22Rv1 (cell line): Measurements from ENCODE around the gene DHRS9.

ENCODE experiments used
- CTCF ChIP-seq: fragments of 450-650 bp; IDR thresholded peaks from 2 replicates; pipeline ENCODE4 v1.5.1; 2017; ENCODE audit warnings: mild to moderate bottlenecking
- ZFX ChIP-seq: fragments of 450-650 bp; IDR thresholded peaks from 2 replicates; pipeline ENCODE4 v1.6.1; 2017; ENCODE audit warnings: antibody characterized with exemption, borderline replicate concordance

- TF ChIP-seq CTCF (no peak), ZFX (no peak)
Measured at GRCh38 chr2:169139145-169139544, 69.8 kb downstream of the DHRS9 start.
